Right hindlimb (tissue), 1 donor: ENCODE results near the gene PLA1A.
"Not testable (repeated sequence)": the region's sequence is repeated elsewhere in the genome, so short reads cannot be mapped to it uniquely, and the experiment has no call there.

Experiments
- DNase-seq: peaks from one replicate; pipeline ENCODE4 v3.0.0-alpha.2; 2018

Gene PLA1A

DNA sequence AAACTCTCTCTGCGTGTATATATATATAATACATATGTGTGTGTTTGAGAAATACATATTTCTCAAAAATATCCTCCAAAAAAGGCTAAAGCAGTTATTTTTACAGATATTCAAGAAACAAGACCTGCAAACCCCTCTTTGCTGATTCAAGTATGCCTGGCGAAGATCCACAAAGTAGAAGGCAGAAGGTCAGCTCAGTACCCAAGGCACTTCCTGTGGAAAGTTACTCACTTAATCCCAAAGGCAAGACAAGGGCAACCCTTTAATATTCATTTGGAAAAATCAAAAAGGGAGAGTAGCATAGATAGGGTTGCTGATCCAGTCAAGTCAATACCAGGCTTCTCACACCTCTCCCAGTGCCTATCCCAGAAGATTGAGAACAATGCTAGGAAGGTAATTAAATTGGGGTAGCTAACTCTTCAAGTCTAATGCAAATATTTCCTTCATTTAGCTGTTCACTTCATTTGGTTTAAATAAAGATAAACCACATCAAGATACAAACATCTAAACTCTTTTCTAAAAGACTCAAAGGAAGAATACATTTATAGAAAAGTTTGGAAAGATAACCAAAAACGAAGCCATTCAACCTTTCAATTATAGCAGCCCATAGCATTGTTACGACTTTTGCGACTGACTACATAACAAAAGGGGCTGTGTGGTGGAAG, 72.4 kb downstream of the PLA1A start:
- no peak for DNase-seq

DNA sequence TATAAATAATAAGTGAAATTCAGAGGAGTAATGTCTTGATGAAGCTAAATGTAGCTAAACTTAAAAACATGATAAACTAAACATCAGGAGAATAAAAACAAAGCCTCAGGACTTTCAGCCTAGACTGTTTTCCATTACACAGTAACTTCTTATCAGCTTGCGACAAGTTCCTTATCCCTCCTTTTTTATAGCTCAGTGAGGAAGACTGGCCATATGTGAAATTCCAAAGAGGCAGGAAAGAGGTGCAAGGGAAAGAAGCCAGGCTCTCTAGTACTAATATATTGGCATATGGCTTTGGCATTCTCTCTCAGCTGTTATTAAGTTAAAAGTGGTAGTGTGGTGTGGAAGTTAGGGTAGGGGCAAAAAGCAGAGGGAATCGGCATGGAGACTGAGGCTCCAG, 75.1 kb downstream of the PLA1A start:
- no peak for DNase-seq

DNA sequence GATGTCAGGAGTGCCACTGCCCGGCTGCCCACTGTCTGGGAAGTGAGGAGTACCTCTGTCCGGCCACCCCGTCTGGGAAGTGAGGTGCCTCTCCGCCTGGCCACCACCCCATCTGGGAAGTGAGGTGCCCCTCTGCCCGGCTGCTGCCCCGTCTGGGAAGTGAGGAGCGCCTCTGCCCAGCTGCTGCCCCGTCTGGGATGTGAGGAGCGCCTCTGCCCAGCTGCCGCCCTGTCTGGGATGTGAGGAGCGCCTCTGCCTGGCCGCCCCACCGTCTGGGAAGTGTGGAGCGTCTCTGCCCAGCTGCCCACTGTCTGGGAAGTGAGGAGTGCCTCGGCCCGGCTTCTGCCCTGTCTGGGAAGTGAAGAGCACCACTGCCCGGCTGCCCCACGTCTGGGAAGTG, 76.2 kb downstream of the PLA1A start:
- DNase-seq = no peak

DNA sequence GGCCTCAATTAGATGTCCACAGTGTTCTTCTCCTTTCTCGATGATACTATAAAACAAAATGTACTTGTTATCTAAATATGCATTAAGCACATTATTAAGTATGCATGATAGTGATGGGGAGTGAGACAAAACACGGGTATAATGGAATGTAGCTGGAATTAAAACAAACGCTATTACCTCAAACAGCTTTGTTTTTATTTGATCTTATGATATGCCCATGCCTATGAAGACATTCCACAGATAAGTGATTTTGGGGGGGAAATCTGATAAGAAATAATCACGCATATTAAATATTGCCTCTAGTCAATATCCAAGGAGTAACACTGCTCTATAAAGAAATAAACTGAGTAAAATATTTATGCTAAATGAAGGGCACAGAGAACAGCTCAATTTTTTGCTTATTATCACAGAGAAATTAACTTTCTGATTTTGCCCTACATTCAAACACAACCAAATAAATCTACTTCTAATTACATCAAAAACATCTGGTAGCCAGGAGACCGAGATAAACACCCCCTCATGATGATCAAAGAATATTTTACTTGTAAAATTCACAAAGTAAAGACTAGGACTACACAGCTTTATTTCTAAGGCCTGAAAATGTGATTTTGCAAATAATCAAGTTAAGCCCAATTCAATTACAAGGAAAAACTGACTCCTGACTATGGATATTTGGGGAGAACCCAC, 77.6 kb downstream of the PLA1A start:
- no peak for DNase-seq

DNA sequence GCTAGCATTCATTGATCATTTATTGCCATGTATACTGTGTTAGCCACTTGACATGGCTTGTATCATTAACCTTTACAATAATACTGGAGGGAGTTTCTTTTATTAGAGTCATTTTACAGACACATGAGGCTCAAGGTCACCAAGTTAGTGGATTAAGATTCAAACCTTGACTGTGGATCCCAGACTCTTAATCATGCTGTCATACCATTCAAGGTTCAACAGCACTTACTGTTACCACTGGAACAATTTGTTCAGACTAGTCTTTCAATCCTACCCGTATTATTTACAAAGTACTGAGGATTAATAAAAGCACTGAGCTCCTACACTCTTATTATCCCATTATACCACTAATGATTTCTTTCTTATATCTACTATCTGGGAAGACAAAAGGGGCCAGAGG, 78.3 kb downstream of the PLA1A start:
- DNase-seq = no peak

DNA sequence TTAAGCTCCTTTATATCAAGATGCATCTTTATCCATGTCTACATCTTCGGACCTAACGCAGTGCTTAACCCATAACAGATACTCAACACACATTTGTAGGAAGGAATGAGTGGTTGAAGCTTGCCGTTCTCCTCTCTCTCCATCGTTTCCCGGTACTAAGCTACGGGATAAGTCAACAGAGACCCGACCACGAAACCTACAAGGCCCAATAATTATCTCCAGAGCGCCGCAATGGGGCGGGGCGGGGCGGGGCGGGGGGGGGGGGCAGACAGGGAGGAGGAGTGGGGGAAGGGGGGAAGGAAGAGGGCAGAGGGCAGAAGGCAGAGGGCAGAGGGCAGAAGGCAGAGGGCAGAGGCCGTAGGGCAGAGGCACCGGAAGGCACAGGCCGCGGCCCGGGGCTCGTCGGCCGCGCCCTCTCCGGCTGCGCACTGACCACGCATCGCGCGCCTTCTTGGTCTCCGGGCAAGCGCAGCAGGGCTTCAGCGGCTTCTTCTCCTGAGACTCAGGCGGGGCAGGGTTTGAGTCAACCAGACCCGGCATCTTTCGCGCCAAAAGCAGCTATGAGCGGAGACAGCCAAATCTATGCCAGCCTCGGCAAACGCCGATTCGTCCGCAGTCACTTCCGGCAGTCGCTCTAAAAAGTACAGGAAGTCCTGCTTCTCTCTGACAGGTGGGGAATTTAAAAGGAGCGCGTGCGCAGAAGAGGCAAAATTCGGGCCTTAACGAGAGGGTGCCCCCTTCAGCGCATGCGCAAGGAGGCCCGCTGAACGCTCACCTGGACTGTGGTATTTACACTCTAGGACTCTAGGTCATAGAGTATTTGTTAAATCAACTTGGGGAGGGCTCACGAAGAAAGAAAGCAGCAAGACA, 79.3 kb downstream of the PLA1A start, which contains the start of gene COX17:
COX17 (minus strand) TSS at position 636 of the 870 bp plus-strand sequence; CDS start at position 540, 96 bp downstream.
- DNase-seq = peak; percentile 95

DNA sequence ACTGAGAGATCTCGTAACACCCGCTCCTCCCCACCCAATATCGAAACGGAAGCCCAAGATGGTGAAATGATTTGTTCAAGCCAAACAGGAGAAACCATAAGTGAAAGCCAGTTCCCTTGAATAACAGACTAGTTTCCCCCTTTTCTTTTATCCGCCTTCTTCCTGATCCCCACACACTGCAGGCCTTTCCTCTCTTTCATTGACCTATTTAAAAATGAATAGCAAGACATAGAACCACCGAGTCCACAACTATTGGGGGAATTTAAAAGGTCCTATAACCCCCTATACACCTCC, 79.9 kb downstream of the PLA1A start:
- no peak for DNase-seq

DNA sequence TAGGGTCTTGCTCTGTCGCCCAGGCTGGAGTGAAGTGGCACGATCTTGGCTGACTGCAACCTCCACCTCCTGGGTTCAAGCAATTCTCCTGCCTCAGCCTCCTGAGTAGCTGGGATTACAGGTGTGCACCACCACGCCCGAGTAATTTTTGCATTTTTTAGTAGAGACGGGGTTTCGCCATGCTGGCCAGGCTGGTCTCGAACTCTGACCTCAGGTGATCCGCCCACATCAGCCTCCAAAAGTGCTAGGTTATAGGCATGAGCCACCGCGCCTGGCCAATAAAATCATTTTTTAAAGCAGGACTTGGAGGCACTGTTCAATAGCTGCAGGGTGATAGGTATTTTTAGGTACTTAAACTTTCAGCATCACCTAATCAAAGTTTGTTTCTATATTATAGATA, 80.5 kb downstream of the PLA1A start:
- DNase-seq = not testable (repeated sequence)
